Measurements from ENCODE around the gene HOXC10. TPM values are rescaled to one million over a fixed set of nuclear protein-coding genes. Genes with fewer than 3 reads are reported as not detected.
A peak's percentile ranks its signal among the peaks of the same experiment; 100 is the strongest.

HOXC10 gene
- total RNA-seq, 1 donor, result not detected

DNA sequence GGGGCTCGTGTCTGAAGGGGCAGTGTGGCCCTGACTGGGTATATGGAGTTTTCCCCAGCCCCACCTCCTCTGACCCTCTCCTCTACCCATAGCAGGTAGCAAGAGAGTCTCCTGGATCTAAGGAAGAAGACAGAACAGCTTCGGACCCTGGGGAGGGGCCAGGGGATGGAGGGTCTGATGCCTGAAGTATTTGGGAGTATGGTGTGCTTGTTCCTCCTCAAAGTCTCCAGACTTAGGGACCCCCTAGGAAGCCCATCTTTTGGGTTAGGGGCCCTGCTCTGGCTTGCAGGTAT, 23.3 kb downstream of the HOXC10 start:
- no peak overlapping the region for H3K4me3 ChIP-seq (ENCODE audit: low read depth, low read length)
- no peak for TF ChIP-seq CTCF (IDR thresholded peaks at IDR 0.05; ENCODE audit: insufficient read depth, low read length)
- no peak for DNase-seq (ENCODE audit: low read depth)

DNA sequence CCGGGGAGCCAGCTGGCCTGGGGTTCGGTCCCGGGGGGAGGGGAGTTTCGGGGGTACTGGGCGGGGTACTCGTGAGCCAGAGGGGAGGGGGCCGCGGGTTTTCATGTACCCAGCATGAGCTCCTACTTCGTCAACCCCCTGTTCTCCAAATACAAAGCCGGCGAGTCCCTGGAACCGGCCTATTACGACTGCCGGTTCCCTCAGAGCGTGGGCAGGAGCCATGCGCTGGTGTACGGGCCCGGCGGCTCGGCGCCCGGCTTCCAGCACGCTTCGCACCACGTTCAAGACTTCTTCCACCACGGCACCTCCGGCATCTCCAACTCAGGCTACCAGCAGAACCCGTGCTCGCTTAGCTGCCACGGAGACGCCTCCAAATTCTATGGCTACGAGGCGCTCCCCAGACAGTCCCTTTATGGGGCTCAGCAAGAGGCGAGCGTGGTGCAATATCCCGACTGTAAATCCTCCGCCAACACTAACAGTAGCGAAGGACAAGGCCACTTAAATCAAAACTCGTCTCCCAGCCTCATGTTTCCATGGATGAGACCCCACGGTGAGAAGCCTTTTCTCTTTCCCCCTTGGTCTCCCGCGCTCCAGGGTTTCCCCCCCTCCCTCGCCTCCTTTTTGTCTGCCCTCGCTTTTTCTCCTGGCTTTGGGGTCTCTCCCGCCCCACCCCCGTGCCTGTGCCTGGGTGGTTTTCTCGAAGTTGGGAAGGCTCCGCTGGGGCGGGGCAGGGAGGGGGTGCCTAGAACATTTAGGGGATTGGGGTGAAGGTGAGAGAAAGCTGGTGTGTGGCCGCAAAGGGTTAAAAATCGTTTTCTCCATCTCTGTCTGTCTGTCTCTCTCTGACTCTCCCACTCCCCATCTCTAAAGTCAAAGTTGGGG, 24.5 kb downstream of the HOXC10 start:
- TF ChIP-seq CTCF (IDR thresholded peaks at IDR 0.05; ENCODE audit: insufficient read depth, low read length), result no peak

DNA sequence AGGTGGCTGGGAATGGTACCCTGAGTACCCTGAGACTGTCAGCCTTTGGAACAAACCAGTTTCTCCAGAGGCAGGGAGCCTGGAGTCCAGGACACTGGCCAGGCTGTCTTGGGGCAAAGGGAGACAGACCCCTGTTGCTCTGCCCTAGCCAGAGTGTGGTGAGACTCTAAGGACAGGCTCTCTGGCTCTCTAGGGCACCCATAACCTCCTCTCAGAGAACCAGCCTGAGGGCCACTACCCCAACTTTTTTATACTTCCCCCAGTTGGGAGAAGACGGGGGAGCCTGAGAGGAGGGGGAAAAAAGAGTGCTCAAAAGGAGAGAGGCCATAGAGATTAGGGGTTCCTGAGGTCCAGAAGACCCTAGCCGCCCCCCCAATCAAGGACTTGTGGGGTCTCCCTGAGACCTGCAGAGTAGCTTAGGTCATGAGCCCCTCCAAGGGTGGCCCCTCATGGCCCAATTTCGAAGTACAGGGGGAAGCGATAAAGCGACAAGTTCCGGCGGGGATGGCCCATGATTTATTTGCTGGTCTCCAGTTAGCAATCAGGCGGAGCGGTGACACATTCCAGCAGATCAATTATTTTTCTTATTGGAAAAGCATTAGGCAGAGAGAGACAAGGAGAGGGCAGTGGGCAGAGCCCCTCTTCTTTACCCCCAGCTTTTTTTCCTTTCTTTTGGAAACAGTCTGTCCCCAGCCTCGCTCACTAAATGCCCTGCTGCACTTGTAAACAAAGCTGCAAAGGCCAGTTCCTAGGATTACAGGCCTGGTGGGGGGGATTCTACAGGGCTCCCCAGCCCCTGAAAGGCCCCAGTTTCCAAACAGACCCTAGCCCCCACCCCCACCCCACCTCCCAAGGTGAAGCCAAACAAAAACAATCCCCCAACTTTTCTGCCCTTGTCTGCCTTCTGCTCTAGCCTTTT, 25.4 kb downstream of the HOXC10 start:
- no peak for DNase-seq (ENCODE audit: low read depth)
- H3K4me3 ChIP-seq (ENCODE audit: low read depth, low read length), result peak overlapping the region; percentile 44
- TF ChIP-seq CTCF (IDR thresholded peaks at IDR 0.05; ENCODE audit: insufficient read depth, low read length), result no peak

More for the DNA sequence above, 24.5 kb downstream of the HOXC10 start:
- H3K4me3 ChIP-seq (ENCODE audit: low read depth, low read length), result peak overlapping the region; percentile 44
- peak; percentile 27 for DNase-seq (ENCODE audit: low read depth)

DNA sequence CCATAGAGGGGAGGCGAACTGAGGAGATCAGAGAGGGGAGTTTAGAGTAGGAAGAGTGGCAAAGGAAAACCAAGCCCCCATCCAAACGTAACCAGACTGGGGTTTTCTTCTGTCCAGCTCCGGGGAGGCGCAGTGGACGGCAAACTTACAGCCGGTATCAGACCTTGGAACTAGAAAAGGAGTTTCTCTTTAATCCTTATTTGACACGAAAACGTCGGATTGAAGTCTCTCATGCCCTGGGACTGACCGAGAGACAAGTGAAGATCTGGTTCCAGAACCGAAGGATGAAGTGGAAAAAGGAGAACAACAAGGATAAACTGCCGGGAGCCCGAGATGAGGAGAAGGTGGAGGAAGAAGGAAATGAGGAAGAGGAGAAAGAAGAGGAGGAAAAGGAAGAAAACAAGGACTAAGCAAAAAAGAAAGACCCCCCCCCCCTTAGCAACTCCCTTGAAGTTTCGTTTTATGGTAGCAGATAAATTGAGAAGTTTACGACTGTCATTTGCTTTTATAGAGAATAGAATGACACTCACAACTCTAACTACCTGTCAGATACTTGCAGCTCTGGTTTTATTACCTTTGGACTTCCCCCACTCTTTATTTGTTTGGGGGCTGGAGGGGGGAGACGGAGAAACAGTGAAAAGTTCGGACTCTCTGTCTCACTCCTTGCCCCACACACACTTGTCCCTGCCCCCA, 26.2 kb downstream of the HOXC10 start:
- no peak for TF ChIP-seq CTCF (IDR thresholded peaks at IDR 0.05; ENCODE audit: insufficient read depth, low read length)
- DNase-seq (ENCODE audit: low read depth), result no peak
- no peak overlapping the region for H3K4me3 ChIP-seq (ENCODE audit: low read depth, low read length)

DNA sequence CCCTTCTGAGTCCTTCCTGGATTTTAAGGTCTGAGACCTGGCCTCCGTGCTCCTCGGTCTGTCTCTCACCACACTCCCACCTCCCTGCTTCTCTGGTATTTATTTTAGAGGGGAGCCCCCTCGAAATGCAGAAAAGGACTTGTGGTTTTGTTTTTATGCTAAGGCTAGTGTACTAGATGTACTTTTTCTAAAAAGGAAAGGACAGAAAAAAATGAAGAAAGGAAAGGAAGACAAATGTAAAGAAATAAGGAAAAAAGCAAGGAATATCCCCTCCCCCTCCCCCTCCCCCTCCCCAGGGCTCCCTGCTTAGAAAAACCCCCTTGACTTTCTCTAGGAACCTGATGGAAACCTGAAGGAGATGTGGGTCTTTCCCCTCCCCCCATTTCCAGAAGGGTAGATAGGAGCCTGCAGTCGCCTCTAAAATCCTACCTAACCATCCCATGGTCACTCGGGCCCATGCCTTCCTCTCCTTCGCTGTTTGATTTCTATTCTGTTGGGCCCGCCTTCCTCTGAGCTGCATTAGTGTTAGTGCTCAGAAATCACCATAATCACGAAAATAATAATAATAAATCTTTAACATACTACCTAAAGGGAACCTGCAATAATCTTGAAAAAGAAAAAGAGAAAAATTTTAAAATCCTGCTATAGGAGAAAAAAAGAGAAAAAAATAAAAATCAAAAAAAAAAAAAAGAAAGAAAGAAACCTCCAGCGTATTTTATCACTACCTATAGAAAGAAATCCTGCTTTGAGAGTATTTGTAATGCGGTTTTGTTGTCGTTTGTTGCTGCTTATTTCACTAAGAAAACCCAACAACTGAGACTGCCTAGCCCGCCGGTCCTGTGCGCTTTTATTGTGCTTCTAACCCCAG, 27.0 kb downstream of the HOXC10 start:
- no peak for TF ChIP-seq CTCF (IDR thresholded peaks at IDR 0.05; ENCODE audit: insufficient read depth, low read length)
- no peak for DNase-seq (ENCODE audit: low read depth)
- H3K4me3 ChIP-seq (ENCODE audit: low read depth, low read length), result no peak overlapping the region
